BJ (cell line): ENCODE measurements around the gene PFKFB4. TPM values are rescaled to one million over a fixed set of nuclear protein-coding genes. Genes with fewer than 3 reads are reported as not detected.
A peak's percentile ranks its signal among the peaks of the same experiment; 100 is the strongest.

Experiments used
- CTCF ChIA-PET: fragments of 350-600 bp; formaldehyde crosslinking; extraction: SDS; loops from one replicate; lab custom pipeline; 2021; ENCODE audit warnings: antibody characterized with exemption, inconsistent platforms; lab: Yijun Ruan, JAX
- POLR2A ChIA-PET: fragments of 300-600 bp; sonication (Branson Sonifier 250); formaldehyde crosslinking; extraction: SDS; loops from one replicate; lab custom pipeline; 2021; ENCODE audit warnings: antibody characterized with exemption; lab: Charles Lee
- DNase-seq: peaks from one replicate; pipeline ENCODE4 v3.0.0-alpha.2; 2011; ENCODE audit warnings: low read depth
- H3K27me3 ChIP-seq: 2 replicates; pipeline ENCODE4 v1.6.0; 2011; ENCODE audit warnings: low read length; ENCODE audit not compliant: control insufficient read depth, insufficient read depth
- H3K36me3 ChIP-seq: 2 replicates; pipeline ENCODE4 v1.5.1; 2011; ENCODE audit warnings: low read length; ENCODE audit not compliant: control insufficient read depth, insufficient read depth
- H3K4me3 ChIP-seq: 2 replicates; pipeline ENCODE4 v1.5.1; 2011; ENCODE audit warnings: low read depth, mild to moderate bottlenecking, control low read depth, low read length
- CTCF ChIP-seq: IDR thresholded peaks from 2 replicates; pipeline ENCODE4 v1.5.1; 2011; ENCODE audit warnings: low read depth, mild to moderate bottlenecking, control low read depth, inconsistent platforms, low read length, moderate library complexity; ENCODE audit not compliant: insufficient read depth
- polyA plus RNA-seq: library from polyadenylated mRNA; depleted of rRNA; stranded (reverse); fragments of >200 nt; gene quantifications from 2 replicates; pipeline ENCODE4 v1.2.3, GENCODE V29; 2011

The PFKFB4 gene
- polyA plus RNA-seq, 1 experiment: 12.8 TPM

GRCh38 chr3:48555949-48556795, 431 bp downstream of the PFKFB4 start:
- H3K36me3 ChIP-seq: peaks cover 6% of the 10 kb centered on the region; the same call in 1 of the 2 replicates
- H3K27me3 ChIP-seq: no peaks in the 10 kb centered on the region
- H3K4me3 ChIP-seq: peak overlapping the region; percentile 89
- ChIA-PET CTCF (interaction anchor here (0.7 to 2.8 kb wide), 11 partner anchors 12 to 156 kb away, joined by 3 to 9 read pairs (median 4); partner anchors contain the start of gene SLC26A6), POLR2A (interaction anchor here (0.8 to 1.4 kb wide), 2 partner anchors 79 to 114 kb away, joined by 3 read pairs; partner anchors contain the start of gene SLC26A6)
- DNase-seq: no peak
- TF ChIP-seq CTCF: no peak

- H3K36me3 ChIP-seq: peaks cover 6% of the 10 kb centered on the region; the same call in 1 of the 2 replicates
- ChIA-PET POLR2A (no interaction called here), CTCF (interaction anchor here (0.7 to 1.5 kb wide), 5 partner anchors 11 to 155 kb away, joined by 3 to 5 read pairs (median 3); partner anchors contain the start of gene SLC26A6)
- H3K4me3 ChIP-seq: peak overlapping the region; percentile 89
- H3K27me3 ChIP-seq: no peaks in the 10 kb centered on the region
- no peak for DNase-seq
- no peak for TF ChIP-seq CTCF
Measured at GRCh38 chr3:48555231-48555948, 1.2 kb downstream of the PFKFB4 start.

- TF ChIP-seq CTCF: no peak
- H3K4me3 ChIP-seq: no peak overlapping the region
- POLR2A ChIA-PET: interaction anchor here (0.7 kb wide), 1 partner anchor 70 kb away, joined by 4 read pairs; no protein-coding TSS in a partner anchor
- no peaks in the 10 kb centered on the region for H3K27me3 ChIP-seq
- H3K36me3 ChIP-seq: peaks cover 11% of the 10 kb centered on the region
- CTCF ChIA-PET: interaction anchor here (0.6 to 2.0 kb wide), 7 partner anchors 81 to 281 kb away, joined by 3 to 7 read pairs (median 5); partner anchors contain the start of gene SLC26A6
- DNase-seq: no peak
Measured at GRCh38 chr3:48553886-48554845, 2.4 kb downstream of the PFKFB4 start.

- Histone ChIP-seq H3K27me3 (no peaks in the 10 kb centered on the region), H3K4me3 (no peak overlapping the region), H3K36me3 (peaks cover 14% of the 10 kb centered on the region)
- ChIA-PET CTCF (interaction anchor here (0.6 to 2.0 kb wide), 7 partner anchors 41 to 280 kb away, joined by 3 to 7 read pairs (median 4); partner anchors contain the start of gene SLC26A6), POLR2A (interaction anchor here (0.7 kb wide), 1 partner anchor 71 kb away, joined by 4 read pairs; no protein-coding TSS in a partner anchor)
- no peak for TF ChIP-seq CTCF
- DNase-seq: no peak
Measured at GRCh38 chr3:48553361-48553760, 3.2 kb downstream of the PFKFB4 start.
